Vagina (tissue), 2 donors: ENCODE data around the gene COL5A3.

Experiments
- CTCF ChIP-seq, 3 experiments: fragments of 450-650 bp in 2 of 3; fragments of 200-600 bp in 1 of 3; sonication (generic) in 1 of 3; IDR thresholded peaks; one replicate each; pipeline ENCODE4 v1.5.1; 2017 to 2019; ENCODE audit warnings: antibody characterized with exemption in 3 of 3, mild to moderate bottlenecking in 2 of 3, moderate library complexity in 2 of 3
- POLR2A ChIP-seq, 2 donors: fragments of 450-650 bp; IDR thresholded peaks; one replicate each; pipeline ENCODE4 v1.6.1; 2017; ENCODE audit warnings: antibody characterized with exemption in 2 of 2, mild to moderate bottlenecking in 2 of 2, moderate library complexity in 2 of 2

DNA sequence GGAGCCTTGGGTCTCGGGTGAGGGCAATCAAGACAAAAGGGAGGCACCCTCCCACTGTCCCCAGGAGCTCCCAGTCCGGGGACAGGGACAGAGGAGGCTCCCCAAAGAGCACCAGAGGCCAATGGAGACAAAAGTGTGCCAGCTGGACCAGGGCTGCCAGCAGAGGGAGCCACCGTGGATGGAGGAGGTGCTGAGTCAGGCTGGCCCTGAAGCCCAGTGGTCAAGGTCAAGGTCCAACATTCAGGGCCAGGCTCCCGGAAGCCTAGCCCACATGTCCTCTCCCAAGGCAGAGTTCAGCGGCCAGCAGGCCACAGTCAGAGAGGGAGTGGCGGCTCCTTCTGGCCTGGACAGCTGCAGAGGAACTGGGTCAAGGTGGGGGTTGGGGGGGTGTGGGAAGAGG lies 8.4 kb downstream of the COL5A3 start:
- no peak for TF ChIP-seq CTCF (IDR thresholded peaks at IDR 0.05)
- TF ChIP-seq POLR2A (IDR thresholded peaks at IDR 0.05) = no peak
